ENCODE results near the gene ZIC2. TPM values are rescaled to one million over a fixed set of nuclear protein-coding genes. Genes with fewer than 3 reads are reported as not detected.

The ZIC2 gene
- total RNA-seq, 1 donor from 2014 or later = 129 TPM

DNA sequence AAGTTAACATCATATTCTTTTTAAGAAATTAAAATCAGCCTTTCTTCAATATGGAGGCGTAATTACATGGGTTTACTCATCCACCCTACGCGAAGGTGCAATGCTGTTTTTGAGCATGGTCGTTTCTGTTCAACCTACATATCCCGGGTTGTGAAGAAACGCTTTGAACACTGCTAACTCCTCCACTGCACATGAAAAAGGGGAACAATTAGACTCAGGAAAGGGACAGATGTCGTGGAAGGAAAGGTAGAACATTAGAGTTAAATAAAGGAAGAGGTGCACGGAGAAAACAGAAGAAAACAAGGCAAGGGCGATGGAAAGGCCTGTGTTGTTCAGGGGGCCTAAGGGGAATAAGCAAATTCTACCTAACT lies 14.1 kb upstream of the ZIC2 start:
- peaks cover 18% of the 10 kb centered on the region for H3K36me3 Mint-ChIP-seq
- H3K27ac Mint-ChIP-seq = peak overlapping the region; percentile 63
- H3K4me3 Mint-ChIP-seq = peak overlapping the region; percentile 89
- TF ChIP-seq, protein P1, sequence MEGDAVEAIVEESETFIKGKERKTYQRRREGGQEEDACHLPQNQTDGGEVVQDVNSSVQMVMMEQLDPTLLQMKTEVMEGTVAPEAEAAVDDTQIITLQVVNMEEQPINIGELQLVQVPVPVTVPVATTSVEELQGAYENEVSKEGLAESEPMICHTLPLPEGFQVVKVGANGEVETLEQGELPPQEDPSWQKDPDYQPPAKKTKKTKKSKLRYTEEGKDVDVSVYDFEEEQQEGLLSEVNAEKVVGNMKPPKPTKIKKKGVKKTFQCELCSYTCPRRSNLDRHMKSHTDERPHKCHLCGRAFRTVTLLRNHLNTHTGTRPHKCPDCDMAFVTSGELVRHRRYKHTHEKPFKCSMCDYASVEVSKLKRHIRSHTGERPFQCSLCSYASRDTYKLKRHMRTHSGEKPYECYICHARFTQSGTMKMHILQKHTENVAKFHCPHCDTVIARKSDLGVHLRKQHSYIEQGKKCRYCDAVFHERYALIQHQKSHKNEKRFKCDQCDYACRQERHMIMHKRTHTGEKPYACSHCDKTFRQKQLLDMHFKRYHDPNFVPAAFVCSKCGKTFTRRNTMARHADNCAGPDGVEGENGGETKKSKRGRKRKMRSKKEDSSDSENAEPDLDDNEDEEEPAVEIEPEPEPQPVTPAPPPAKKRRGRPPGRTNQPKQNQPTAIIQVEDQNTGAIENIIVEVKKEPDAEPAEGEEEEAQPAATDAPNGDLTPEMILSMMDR (conservative IDR thresholded peaks at IDR 0.05) = no peak
- H3K4me1 Mint-ChIP-seq (ENCODE audit: unreplicated experiment) = peaks cover 4% of the 10 kb centered on the region
- DNase-seq (ENCODE audit: extremely low spot score, unreplicated experiment) = no peak
- no peaks in the 10 kb centered on the region for H3K9me3 Mint-ChIP-seq
- peaks cover 76% of the 10 kb centered on the region for H3K27me3 Mint-ChIP-seq

DNA sequence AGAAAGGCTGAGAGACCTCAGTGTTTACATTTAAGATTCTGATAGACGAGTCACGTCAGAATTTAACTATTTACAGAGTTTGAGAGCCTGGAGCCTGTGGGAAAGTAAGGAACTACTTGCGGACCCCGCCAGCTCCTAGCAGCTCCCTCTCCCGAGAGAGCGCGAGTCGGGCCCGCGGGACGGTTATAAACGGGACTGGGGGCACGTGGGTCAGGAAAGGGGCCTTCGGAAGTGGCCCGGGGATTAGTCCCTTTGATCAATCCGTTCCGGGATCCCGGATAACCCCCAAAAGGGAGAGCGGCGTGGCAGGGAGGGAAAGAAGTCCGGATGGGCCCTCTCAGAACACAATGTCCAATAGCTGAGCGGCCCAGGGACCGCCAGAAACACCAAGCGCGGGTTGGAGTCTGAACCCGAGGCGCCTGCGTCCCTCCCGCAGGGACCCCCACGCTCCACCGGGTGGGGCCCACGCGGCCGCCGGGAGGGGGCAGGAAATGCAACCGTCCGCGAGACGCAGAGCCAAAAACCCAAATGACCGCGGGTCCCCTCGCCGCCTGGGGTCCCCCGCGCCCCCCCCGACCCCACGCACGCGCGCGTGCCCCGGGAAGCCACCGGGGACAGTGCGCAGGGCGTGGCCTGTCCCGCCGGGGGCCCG lies 13.6 kb upstream of the ZIC2 start:
- Mint-ChIP-seq H3K27me3 (peaks cover 76% of the 10 kb centered on the region), H3K4me1 (ENCODE audit: unreplicated experiment) (peaks cover 4% of the 10 kb centered on the region)

DNA sequence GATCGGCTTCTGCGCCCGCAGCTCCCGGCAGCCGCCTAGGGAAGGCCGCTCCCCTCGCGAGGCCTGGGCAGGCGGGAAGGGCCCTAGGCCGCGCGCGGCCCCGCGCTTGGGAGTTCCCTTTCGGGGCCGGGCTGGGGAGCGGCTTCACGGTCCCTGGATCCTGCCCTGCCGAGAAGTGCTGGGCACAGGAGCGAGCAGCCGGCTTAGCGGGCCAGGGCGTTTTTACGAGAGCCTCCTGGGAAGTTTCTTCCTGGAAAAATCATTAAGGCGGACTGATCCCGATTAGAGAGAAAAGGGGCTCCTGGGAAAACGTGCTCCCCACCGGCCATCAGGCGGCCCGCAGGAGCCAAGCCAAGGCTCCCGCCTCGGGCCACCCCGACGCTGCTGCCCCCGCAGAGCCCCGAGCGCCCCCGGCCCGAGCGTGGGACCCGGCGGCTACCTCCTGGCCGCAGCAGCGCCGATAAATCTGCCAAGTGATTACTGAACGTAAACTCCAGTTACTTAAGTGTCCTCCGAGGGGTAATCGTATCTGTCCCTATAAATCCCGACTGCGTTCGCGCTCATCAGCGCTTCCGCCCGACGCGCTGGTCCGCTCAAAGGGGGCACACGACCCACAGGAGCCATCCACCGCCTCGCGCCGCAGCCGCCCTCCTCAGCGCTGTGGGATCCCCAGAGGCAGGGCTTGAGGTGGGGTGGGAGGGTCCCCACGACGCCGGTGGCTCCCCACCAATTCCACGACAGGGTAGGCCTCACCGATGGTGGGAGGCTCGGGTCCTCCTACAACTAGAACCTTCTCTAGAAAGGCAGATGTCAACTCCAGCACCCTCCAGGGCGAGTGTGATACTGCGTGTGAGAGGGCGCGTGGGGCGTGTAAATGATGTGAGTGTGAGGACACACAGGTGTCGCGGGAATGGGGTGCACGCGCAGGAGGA lies 12.8 kb upstream of the ZIC2 start:
- peak; percentile 71 for DNase-seq (ENCODE audit: extremely low spot score, unreplicated experiment)
- peaks cover 4% of the 10 kb centered on the region for H3K4me1 Mint-ChIP-seq (ENCODE audit: unreplicated experiment)
- no peaks in the 10 kb centered on the region for H3K9me3 Mint-ChIP-seq

More for the DNA sequence above, 13.6 kb upstream of the ZIC2 start:
- Mint-ChIP-seq H3K4me3 (peak overlapping the region; percentile 89), H3K36me3 (peaks cover 18% of the 10 kb centered on the region), H3K27ac (peak overlapping the region; percentile 63), H3K9me3 (no peaks in the 10 kb centered on the region)
- TF ChIP-seq, protein P1 (conservative IDR thresholded peaks at IDR 0.05) = no peak
- DNase-seq (ENCODE audit: extremely low spot score, unreplicated experiment) = peak; percentile 68

DNA sequence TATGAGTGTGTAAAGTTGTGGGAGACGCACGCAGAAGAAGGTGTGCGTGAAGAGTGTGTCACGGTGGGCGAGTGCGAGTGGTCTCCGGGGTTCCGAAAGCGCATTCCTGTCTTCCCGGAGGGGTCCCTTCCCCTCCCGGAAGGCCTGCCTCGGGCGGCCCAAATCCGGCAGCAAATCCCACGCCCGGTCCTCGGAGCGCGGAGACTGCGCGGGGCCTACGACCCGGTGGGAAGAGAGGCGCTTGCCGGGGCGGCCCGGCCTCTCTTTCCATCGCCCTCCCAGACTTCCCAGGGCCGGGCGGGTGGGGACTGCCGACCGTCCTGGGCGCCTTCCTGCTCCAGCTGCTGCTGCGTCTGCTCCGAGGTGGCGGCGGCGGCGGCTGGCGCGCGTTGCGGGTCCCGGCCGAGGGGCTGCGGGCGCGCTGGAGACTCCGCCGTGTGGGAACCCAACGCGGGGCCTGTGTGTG lies 12.1 kb upstream of the ZIC2 start:
- peak overlapping the region; percentile 78 for H3K27ac Mint-ChIP-seq
- peaks cover 78% of the 10 kb centered on the region for H3K27me3 Mint-ChIP-seq
- no peak for DNase-seq (ENCODE audit: extremely low spot score, unreplicated experiment)
- H3K4me3 Mint-ChIP-seq = peak overlapping the region; percentile 95
- peaks cover 4% of the 10 kb centered on the region for H3K4me1 Mint-ChIP-seq (ENCODE audit: unreplicated experiment)
- H3K9me3 Mint-ChIP-seq = no peaks in the 10 kb centered on the region
- TF ChIP-seq, protein P1 (conservative IDR thresholded peaks at IDR 0.05) = no peak
- H3K36me3 Mint-ChIP-seq = peaks cover 15% of the 10 kb centered on the region

More for the DNA sequence above, 12.8 kb upstream of the ZIC2 start:
- H3K4me3 Mint-ChIP-seq = peak overlapping the region; percentile 95
- H3K27me3 Mint-ChIP-seq = peaks cover 78% of the 10 kb centered on the region
- H3K36me3 Mint-ChIP-seq = peaks cover 18% of the 10 kb centered on the region
- TF ChIP-seq, protein P1 (conservative IDR thresholded peaks at IDR 0.05) = no peak
- peak overlapping the region; percentile 78 for H3K27ac Mint-ChIP-seq

DNA sequence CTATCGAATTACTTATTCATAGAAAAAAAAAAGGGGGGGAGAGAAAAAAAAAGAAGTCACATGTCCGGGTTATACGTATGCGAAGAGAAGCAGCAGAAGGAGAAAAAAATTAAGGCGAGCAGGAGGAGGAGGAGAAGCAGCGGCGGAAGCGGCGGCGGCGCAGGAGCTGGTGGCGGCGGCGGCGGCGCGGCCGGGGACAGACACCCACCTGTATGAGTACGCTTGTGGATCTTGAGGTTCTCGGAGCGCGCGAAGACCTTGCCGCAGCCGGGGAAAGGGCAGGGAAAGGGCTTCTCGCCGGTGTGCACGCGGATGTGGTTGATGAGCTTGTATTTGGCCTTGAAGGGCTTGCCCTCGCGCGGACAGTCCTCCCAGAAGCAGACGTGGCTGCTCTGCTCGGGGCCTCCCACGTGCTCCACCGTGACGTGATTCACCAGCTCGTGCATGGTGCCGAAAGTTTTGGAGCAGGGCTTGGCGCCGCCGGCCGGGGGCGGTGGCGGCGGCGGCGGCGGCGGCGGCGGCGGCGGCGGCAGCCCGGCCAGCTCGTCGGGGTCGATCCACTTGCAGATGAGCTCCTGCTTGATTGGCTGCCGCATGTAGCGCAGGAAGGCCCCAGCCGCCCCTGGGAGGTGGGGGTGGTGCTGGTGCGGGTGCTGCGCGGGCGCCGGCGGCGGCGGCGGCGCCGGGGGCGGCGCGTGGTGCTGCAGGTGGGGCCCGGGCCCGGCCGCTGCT lies 11.5 kb upstream of the ZIC2 start:
- peak; percentile 67 for DNase-seq (ENCODE audit: extremely low spot score, unreplicated experiment)
- peaks cover 80% of the 10 kb centered on the region for H3K27me3 Mint-ChIP-seq
- peak overlapping the region; percentile 87 for H3K4me3 Mint-ChIP-seq
- no peaks in the 10 kb centered on the region for H3K9me3 Mint-ChIP-seq
- TF ChIP-seq, protein P1 (conservative IDR thresholded peaks at IDR 0.05) = no peak
- peak overlapping the region; percentile 74 for H3K27ac Mint-ChIP-seq
- H3K4me1 Mint-ChIP-seq (ENCODE audit: unreplicated experiment) = peaks cover 4% of the 10 kb centered on the region
- peaks cover 15% of the 10 kb centered on the region for H3K36me3 Mint-ChIP-seq
